CD14-positive monocyte (primary cell): ENCODE results near the gene GID8. TPM values are rescaled to one million over a fixed set of nuclear protein-coding genes. Genes with fewer than 3 reads are reported as not detected.

Experiments
- DNase-seq, 3 donors: peaks; one replicate each; pipeline ENCODE4 v3.0.0-alpha.2; 2011 to 2022
- H2AFZ ChIP-seq: 2 replicates; pipeline ENCODE4 v1.6.0; 2012; ENCODE audit warnings: mild to moderate bottlenecking, low read depth, low read length, inconsistent platforms; ENCODE audit not compliant: insufficient read depth, poor library complexity, severe bottlenecking
- H3K27ac ChIP-seq, 2 donors: 1 replicate in 1 of 2; 2 replicates in 1 of 2; pipeline ENCODE4 v1.5.1; 2012 to 2013; ENCODE audit warnings: low read length in 2 of 2, control low read depth in 1 of 2, inconsistent platforms in 1 of 2, low read depth in 1 of 2, mild to moderate bottlenecking in 1 of 2
- H3K27me3 ChIP-seq, 2 donors: one replicate each; pipeline versions ENCODE4 v1.6.0 to v1.6.1; 2011 to 2013; ENCODE audit warnings: low read length in 2 of 2; ENCODE audit not compliant: control insufficient read depth in 2 of 2, insufficient read depth in 2 of 2
- H3K36me3 ChIP-seq, 2 donors: replicated peaks in 1 of 2; 1 replicate in 1 of 2; 2 replicates in 1 of 2; pipeline versions ENCODE4 v1.5.1 to v1.6.1; 2012 to 2013; ENCODE audit warnings: low read length in 2 of 2, control low read depth in 1 of 2, inconsistent platforms in 1 of 2, mild to moderate bottlenecking in 1 of 2; ENCODE audit not compliant: insufficient read depth in 2 of 2, control insufficient read depth in 1 of 2
- H3K4me1 ChIP-seq, 2 donors: 1 replicate in 1 of 2; 2 replicates in 1 of 2; pipeline versions ENCODE4 v1.5.1 to v1.6.1; 2012 to 2013; ENCODE audit warnings: low read length in 2 of 2, control low read depth in 1 of 2, inconsistent platforms in 1 of 2, mild to moderate bottlenecking in 1 of 2, moderate library complexity in 1 of 2; ENCODE audit not compliant: insufficient read depth in 2 of 2, control insufficient read depth in 1 of 2
- H3K4me2 ChIP-seq: replicated peaks from 2 replicates; pipeline ENCODE3; 2012; ENCODE audit warnings: low read length, moderate library complexity, mild to moderate bottlenecking; ENCODE audit not compliant: poor library complexity, severe bottlenecking; ENCODE audit errors: extremely low read depth
- H3K4me3 ChIP-seq, 3 experiments: fragments of 200-600 bp in 1 of 3; sonication (generic) in 1 of 3; replicated peaks in 1 of 3; 1 replicate in 2 of 3; 2 replicates in 1 of 3; pipeline ENCODE4 v1.5.1; 2011 to 2013; ENCODE audit warnings: low read length in 3 of 3, mild to moderate bottlenecking in 3 of 3, control low read depth in 2 of 3, low read depth in 2 of 3, inconsistent platforms in 1 of 3, moderate library complexity in 1 of 3
- H3K79me2 ChIP-seq: 2 replicates; pipeline ENCODE4 v1.6.0; 2012; ENCODE audit warnings: mild to moderate bottlenecking, control low read depth, inconsistent platforms, low read length, moderate library complexity; ENCODE audit not compliant: insufficient read depth
- H3K9ac ChIP-seq: 2 replicates; pipeline ENCODE4 v1.6.0; 2017; ENCODE audit warnings: low read length, mild to moderate bottlenecking; ENCODE audit not compliant: insufficient read depth, poor library complexity, severe bottlenecking
- H3K9me3 ChIP-seq, 2 donors: replicated peaks in 1 of 2; 1 replicate in 1 of 2; 2 replicates in 1 of 2; pipeline versions ENCODE4 v1.5.1 to v1.6.1; 2012 to 2013; ENCODE audit warnings: low read length in 2 of 2, control low read depth in 1 of 2; ENCODE audit not compliant: control insufficient read depth in 1 of 2, insufficient read depth in 1 of 2
- H4K20me1 ChIP-seq: 2 replicates; pipeline ENCODE4 v1.6.0; 2012; ENCODE audit warnings: mild to moderate bottlenecking, low read length, control low read depth, moderate library complexity; ENCODE audit not compliant: insufficient read depth
- H3K27ac Mint-ChIP-seq, 7 donors: one replicate each; pipeline ENCODE4 v1.8.0; 2020; ENCODE audit warnings: mild to moderate bottlenecking in 7 of 7, mixed read lengths in 7 of 7, moderate library complexity in 6 of 7, inconsistent platforms in 2 of 7
- H3K27me3 Mint-ChIP-seq, 3 donors: one replicate each; pipeline ENCODE4 v1.8.0; 2021 to 2022; ENCODE audit warnings: low read depth in 3 of 3, mild to moderate bottlenecking in 3 of 3, mixed read lengths in 3 of 3, moderate library complexity in 3 of 3, inconsistent platforms in 1 of 3
- H3K36me3 Mint-ChIP-seq, 2 donors: one replicate each; pipeline ENCODE4 v1.8.0; 2020; ENCODE audit warnings: mixed read lengths in 2 of 2, inconsistent platforms in 1 of 2, mild to moderate bottlenecking in 1 of 2
- H3K4me1 Mint-ChIP-seq: one replicate; pipeline ENCODE4 v1.8.0; 2020; ENCODE audit warnings: mild to moderate bottlenecking, mixed read lengths
- H3K4me3 Mint-ChIP-seq, 2 donors: one replicate each; pipeline ENCODE4 v1.8.0; 2020; ENCODE audit warnings: mild to moderate bottlenecking in 2 of 2, mixed read lengths in 2 of 2, moderate library complexity in 1 of 2
- H3K9me3 Mint-ChIP-seq, 7 donors: one replicate each; pipeline ENCODE4 v1.8.0; 2020 to 2022; ENCODE audit warnings: mixed read lengths in 7 of 7, mild to moderate bottlenecking in 6 of 7, moderate library complexity in 6 of 7, inconsistent platforms in 2 of 7
- CTCF ChIP-seq: fragments of 200-600 bp; IDR thresholded peaks from one replicate; pipeline ENCODE4 v1.8.0; 2022; ENCODE audit warnings: antibody characterized with exemption, mild to moderate bottlenecking
- WGBS: methylation state at CpG from one replicate; pipeline ENCODE4 v1.1.5; 2013; ENCODE audit warnings: missing lambda C conversion rate; ENCODE audit not compliant: insufficient coverage; 5-methylcytosine and 5-hydroxymethylcytosine counted together
- intact Hi-C, 2 donors: fragments of 100-400 bp; cut with micrococcal nuclease; formaldehyde crosslinking; loops; one replicate each; pipeline versions ENCODE4 v1.15.0 to v1.15.1; 2023
- polyA plus RNA-seq, 3 donors: library from polyadenylated mRNA; depleted of rRNA in 1 of 3; unstranded in 2 of 3; stranded (reverse) in 1 of 3; fragments of 300-500 nt in 2 of 3; fragments of >200 nt in 1 of 3; fragmentation: Illumina TruSeq in 2 of 3; gene quantifications; 1 replicate in 2 of 3; 2 replicates in 1 of 3; pipeline ENCODE4 v1.2.3, GENCODE V29; 2012 to 2021

The GID8 gene
- polyA plus RNA-seq, 3 donors = 12.4 to 19.7 (median 12.7) TPM

- peak overlapping the region in 3 of 7 donors; percentile 26 to 75 (median 56) for H3K27ac Mint-ChIP-seq
- H3K4me3 ChIP-seq = no peak overlapping the region
- TF ChIP-seq CTCF = peak; percentile 91
- peaks cover 59% of the 10 kb centered on the region for H4K20me1 ChIP-seq
- H3K9me3 Mint-ChIP-seq = no peaks in the 10 kb centered on the region
- 5% methylated on average over 7 of the region's 11 CpGs for WGBS
- H3K36me3 Mint-ChIP-seq = peaks cover 56 to 62% of the 10 kb centered on the region in 2 donors
- no peaks in the 10 kb centered on the region for H3K27me3 ChIP-seq
- H3K27ac ChIP-seq = peak overlapping the region in 1 of 2 donors; percentile 32
- peak; percentile 48 to 65 (median 57) for DNase-seq
- no peak overlapping the region for H3K9ac ChIP-seq
- no peaks in the 10 kb centered on the region for H3K9me3 ChIP-seq
- peaks cover 9% of the 10 kb centered on the region for H3K4me1 Mint-ChIP-seq
- H3K27me3 Mint-ChIP-seq = peaks cover 0 to 5% (median 1%) of the 10 kb centered on the region in 3 donors
- no peaks in the 10 kb centered on the region for H3K79me2 ChIP-seq
- H3K36me3 ChIP-seq = peaks cover 56 to 70% of the 10 kb centered on the region in 2 donors
- intact Hi-C loops = loop anchor here (1.0 to 2.0 kb wide), 2 partner anchors 109 kb away; no protein-coding TSS in a partner anchor
- peaks cover 0 to 7% of the 10 kb centered on the region in 2 donors for H3K4me1 ChIP-seq
- no peak overlapping the region for H3K4me2 ChIP-seq
- H3K4me3 Mint-ChIP-seq = no peak overlapping the region
- H2AFZ ChIP-seq = no peak overlapping the region
These were observed 37.8 kb upstream of the GID8 start for GRCh38 chr20:62900052-62900691.

- H3K36me3 Mint-ChIP-seq = peaks cover 57 to 62% of the 10 kb centered on the region in 2 donors
- peaks cover 56 to 70% of the 10 kb centered on the region in 2 donors for H3K36me3 ChIP-seq
- DNase-seq = no peak
- H3K4me3 ChIP-seq = no peak overlapping the region
- no peak for TF ChIP-seq CTCF
- H3K9ac ChIP-seq = no peak overlapping the region
- no peaks in the 10 kb centered on the region for H3K9me3 Mint-ChIP-seq
- peaks cover 0 to 5% (median 1%) of the 10 kb centered on the region in 3 donors for H3K27me3 Mint-ChIP-seq
- H3K27ac ChIP-seq = peak overlapping the region in 1 of 2 donors; percentile 32
- H3K4me2 ChIP-seq = no peak overlapping the region
- no peaks in the 10 kb centered on the region for H3K27me3 ChIP-seq
- no peak overlapping the region for H3K4me3 Mint-ChIP-seq
- no peaks in the 10 kb centered on the region for H3K79me2 ChIP-seq
- no peaks in the 10 kb centered on the region for H3K9me3 ChIP-seq
- H3K4me1 ChIP-seq = peaks cover 0 to 7% of the 10 kb centered on the region in 2 donors
- H3K27ac Mint-ChIP-seq = peak overlapping the region in 4 of 7 donors; percentile 26 to 75 (median 57)
- intact Hi-C loops = loop anchor here (1.0 to 2.0 kb wide), 2 partner anchors 108 kb away; no protein-coding TSS in a partner anchor
- 56% methylated on average over 12 of the region's 20 CpGs for WGBS
- no peak overlapping the region for H2AFZ ChIP-seq
- peaks cover 67% of the 10 kb centered on the region for H4K20me1 ChIP-seq
- peaks cover 9% of the 10 kb centered on the region for H3K4me1 Mint-ChIP-seq
These were observed 37.0 kb upstream of the GID8 start for GRCh38 chr20:62900692-62901584.
